Hepatocyte (in vitro differentiated cells): ENCODE measurements around the gene CD52. TPM values are rescaled to one million over a fixed set of nuclear protein-coding genes. Genes with fewer than 3 reads are reported as not detected.
"Not testable (repeated sequence)": the region's sequence is repeated elsewhere in the genome, so short reads cannot be mapped to it uniquely, and the experiment has no call there.

Source experiments
- DNase-seq: peaks from one replicate; pipeline ENCODE4 v3.0.0-alpha.2; 2016; ENCODE audit warnings: low spot score
- H2AFZ ChIP-seq: fragments of 200-600 bp; sonication (generic); 2 replicates; pipeline ENCODE4 v1.6.0; 2016; ENCODE audit warnings: antibody characterized with exemption, mild to moderate bottlenecking
- H3K27ac ChIP-seq: fragments of 200-600 bp; sonication (generic); 2 replicates; pipeline ENCODE4 v1.5.1; 2016; ENCODE audit warnings: mild to moderate bottlenecking
- H3K27me3 ChIP-seq: fragments of 200-600 bp; sonication (generic); 2 replicates; pipeline ENCODE4 v1.6.1; 2016
- H3K36me3 ChIP-seq: fragments of 200-600 bp; sonication (generic); replicated peaks from 2 replicates; pipeline ENCODE4 v1.5.1; 2016; ENCODE audit warnings: low read depth; ENCODE audit not compliant: insufficient read depth
- H3K4me1 ChIP-seq: fragments of 200-600 bp; sonication (generic); 2 replicates; pipeline ENCODE4 v1.5.1; 2016; ENCODE audit warnings: mild to moderate bottlenecking, moderate library complexity; ENCODE audit not compliant: insufficient read depth
- H3K4me2 ChIP-seq: fragments of 200-600 bp; sonication (generic); 2 replicates; pipeline ENCODE4 v1.6.0; 2016
- H3K4me3 ChIP-seq: fragments of 200-600 bp; sonication (generic); 2 replicates; pipeline ENCODE4 v1.5.1; 2016; ENCODE audit warnings: mild to moderate bottlenecking
- H3K79me2 ChIP-seq: fragments of 200-600 bp; sonication (generic); 2 replicates; pipeline ENCODE4 v1.6.0; 2017; ENCODE audit warnings: mild to moderate bottlenecking
- H3K9me2 ChIP-seq: fragments of 200-600 bp; sonication (generic); replicated peaks from 2 replicates; pipeline ENCODE4 v1.6.0; 2017; ENCODE audit warnings: mild to moderate bottlenecking; ENCODE audit not compliant: insufficient read depth
- H3K9me3 ChIP-seq: fragments of 200-600 bp; sonication (generic); 2 replicates; pipeline ENCODE4 v1.5.1; 2016; ENCODE audit warnings: low read depth, mild to moderate bottlenecking
- H4K20me1 ChIP-seq: fragments of 200-600 bp; sonication (generic); 2 replicates; pipeline ENCODE4 v1.6.0; 2016; ENCODE audit warnings: mild to moderate bottlenecking; ENCODE audit not compliant: insufficient read depth, poor library complexity, severe bottlenecking
- CTCF ChIP-seq: fragments of 200-600 bp; sonication (generic); IDR thresholded peaks from 2 replicates; pipeline ENCODE4 v1.5.1; 2016; ENCODE audit warnings: antibody characterized with exemption, mild to moderate bottlenecking; ENCODE audit not compliant: poor library complexity
- EZH2 ChIP-seq: fragments of 200-600 bp; sonication (generic); IDR thresholded peaks from 2 replicates; pipeline ENCODE4 v1.6.1; 2016; ENCODE audit warnings: antibody characterized with exemption, mild to moderate bottlenecking, borderline replicate concordance
- EZH2phosphoT487 ChIP-seq: fragments of 200-600 bp; sonication (generic); IDR thresholded peaks from one replicate; pipeline ENCODE4 v1.6.1; 2018; ENCODE audit warnings: antibody characterized with exemption, mild to moderate bottlenecking, low read depth, moderate library complexity; ENCODE audit not compliant: unreplicated experiment, severe bottlenecking
- WGBS: methylation state at CpG from one replicate; pipeline ENCODE4 v1.1.6; 2016; ENCODE audit warnings: low lambda C conversion rate; ENCODE audit errors: missing lambda C conversion rate; 5-methylcytosine and 5-hydroxymethylcytosine counted together
- polyA plus RNA-seq: library from polyadenylated mRNA; unstranded; fragments of >200 nt; fragmentation: Nextera tagmentation; extraction: Ambion mirVana; gene quantifications from 2 replicates; pipeline ENCODE4 v1.2.1, GENCODE V29; 2016
- total RNA-seq: library from RNA; depleted of rRNA; stranded (reverse); fragments of >200 nt; gene quantifications from 2 replicates; pipeline ENCODE4 v1.2.3, GENCODE V29; 2014

CD52 gene
- total and polyA plus RNA-seq, 2 experiments from 2014 or later = 3.9 to 8.1 TPM

GRCh38 chr1:26323382-26323781 lies 5.6 kb downstream of the CD52 start:
- Histone ChIP-seq H3K9me2 (no peaks in the 10 kb centered on the region), H3K27me3 (no peaks in the 10 kb centered on the region), H2AFZ (no peak overlapping the region), H3K4me3 (no peak overlapping the region), H3K27ac (no peak overlapping the region), H3K36me3 (no peaks in the 10 kb centered on the region), H3K9me3 (no peaks in the 10 kb centered on the region), H3K4me1 (no peaks in the 10 kb centered on the region), H3K4me2 (no peak overlapping the region), H3K79me2 (no peaks in the 10 kb centered on the region), H4K20me1 (no peaks in the 10 kb centered on the region)
- DNase-seq = no peak
- 96% methylated on average over 2 of the region's 2 CpGs for WGBS
- no peak for TF ChIP-seq EZH2phosphoT487
- no peak for TF ChIP-seq EZH2
- TF ChIP-seq CTCF = no peak

GRCh38 chr1:26324550-26324949 lies 6.8 kb downstream of the CD52 start:
- H3K4me2 ChIP-seq = no peak overlapping the region
- H3K79me2 ChIP-seq = no peaks in the 10 kb centered on the region
- H3K27me3 ChIP-seq = no peaks in the 10 kb centered on the region
- WGBS = 86% methylated on average over 3 of the region's 3 CpGs
- H3K4me3 ChIP-seq = no peak overlapping the region
- no peaks in the 10 kb centered on the region for H3K9me3 ChIP-seq
- no peaks in the 10 kb centered on the region for H3K4me1 ChIP-seq
- no peak for DNase-seq
- H3K9me2 ChIP-seq = no peaks in the 10 kb centered on the region
- H2AFZ ChIP-seq = no peak overlapping the region
- TF ChIP-seq EZH2phosphoT487 = no peak
- no peak for TF ChIP-seq CTCF
- TF ChIP-seq EZH2 = no peak
- H4K20me1 ChIP-seq = no peaks in the 10 kb centered on the region
- no peaks in the 10 kb centered on the region for H3K36me3 ChIP-seq
- no peak overlapping the region for H3K27ac ChIP-seq

- Histone ChIP-seq H3K4me3 (no peak overlapping the region), H3K9me3 (no peaks in the 10 kb centered on the region), H3K79me2 (no peaks in the 10 kb centered on the region), H3K4me1 (no peaks in the 10 kb centered on the region), H4K20me1 (no peaks in the 10 kb centered on the region), H2AFZ (no peak overlapping the region), H3K27ac (no peak overlapping the region), H3K36me3 (no peaks in the 10 kb centered on the region), H3K4me2 (no peak overlapping the region), H3K27me3 (no peaks in the 10 kb centered on the region), H3K9me2 (no peaks in the 10 kb centered on the region)
- no peak for TF ChIP-seq EZH2phosphoT487
- TF ChIP-seq EZH2 = no peak
- TF ChIP-seq CTCF = no peak
- no peak for DNase-seq
- 86% methylated on average over 8 of the region's 8 CpGs for WGBS
Measured at GRCh38 chr1:26327956-26328362, 10.2 kb downstream of the CD52 start.

- no peaks in the 10 kb centered on the region for H3K4me1 ChIP-seq
- H3K79me2 ChIP-seq = no peaks in the 10 kb centered on the region
- WGBS = 90% methylated on average over 7 of the region's 8 CpGs
- no peaks in the 10 kb centered on the region for H4K20me1 ChIP-seq
- DNase-seq = no peak
- no peaks in the 10 kb centered on the region for H3K9me3 ChIP-seq
- no peak overlapping the region for H2AFZ ChIP-seq
- TF ChIP-seq EZH2phosphoT487 (no peak), CTCF (no peak), EZH2 (no peak)
- no peak overlapping the region for H3K4me2 ChIP-seq
- no peaks in the 10 kb centered on the region for H3K36me3 ChIP-seq
- no peak overlapping the region for H3K4me3 ChIP-seq
- no peaks in the 10 kb centered on the region for H3K27me3 ChIP-seq
- H3K27ac ChIP-seq = no peak overlapping the region
- H3K9me2 ChIP-seq = no peaks in the 10 kb centered on the region
Measured at GRCh38 chr1:26328597-26328996, 10.8 kb downstream of the CD52 start.

GRCh38 chr1:26329380-26329779 lies 11.6 kb downstream of the CD52 start:
- WGBS = 95% methylated on average over 4 of the region's 4 CpGs
- H3K79me2 ChIP-seq, H3K9me2 ChIP-seq, H3K4me2 ChIP-seq, H2AFZ ChIP-seq, H3K36me3 ChIP-seq, H3K27me3 ChIP-seq, H3K27ac ChIP-seq, H3K9me3 ChIP-seq, DNase-seq, H3K4me3 ChIP-seq, H3K4me1 ChIP-seq, H4K20me1 ChIP-seq: not testable (repeated sequence)
